Upper lobe of left lung (tissue), 4 donors: ENCODE data around the gene VPS8.

Experiments
- POLR2A ChIP-seq, 4 donors: fragments of 450-650 bp; IDR thresholded peaks; one replicate each; pipeline ENCODE4 v1.5.1; 2016 to 2017; ENCODE audit warnings: antibody characterized with exemption in 4 of 4, mild to moderate bottlenecking in 2 of 4
- TF ChIP-seq, protein P1 (sequence below), 6 experiments: fragments of 450-650 bp in 4 of 6; fragments of 200-600 bp in 2 of 6; sonication (generic) in 2 of 6; IDR thresholded peaks; one replicate each; pipeline ENCODE4 v1.5.1; 2016 to 2019; ENCODE audit warnings: antibody characterized with exemption in 6 of 6

- TF ChIP-seq, protein P1, sequence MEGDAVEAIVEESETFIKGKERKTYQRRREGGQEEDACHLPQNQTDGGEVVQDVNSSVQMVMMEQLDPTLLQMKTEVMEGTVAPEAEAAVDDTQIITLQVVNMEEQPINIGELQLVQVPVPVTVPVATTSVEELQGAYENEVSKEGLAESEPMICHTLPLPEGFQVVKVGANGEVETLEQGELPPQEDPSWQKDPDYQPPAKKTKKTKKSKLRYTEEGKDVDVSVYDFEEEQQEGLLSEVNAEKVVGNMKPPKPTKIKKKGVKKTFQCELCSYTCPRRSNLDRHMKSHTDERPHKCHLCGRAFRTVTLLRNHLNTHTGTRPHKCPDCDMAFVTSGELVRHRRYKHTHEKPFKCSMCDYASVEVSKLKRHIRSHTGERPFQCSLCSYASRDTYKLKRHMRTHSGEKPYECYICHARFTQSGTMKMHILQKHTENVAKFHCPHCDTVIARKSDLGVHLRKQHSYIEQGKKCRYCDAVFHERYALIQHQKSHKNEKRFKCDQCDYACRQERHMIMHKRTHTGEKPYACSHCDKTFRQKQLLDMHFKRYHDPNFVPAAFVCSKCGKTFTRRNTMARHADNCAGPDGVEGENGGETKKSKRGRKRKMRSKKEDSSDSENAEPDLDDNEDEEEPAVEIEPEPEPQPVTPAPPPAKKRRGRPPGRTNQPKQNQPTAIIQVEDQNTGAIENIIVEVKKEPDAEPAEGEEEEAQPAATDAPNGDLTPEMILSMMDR (IDR thresholded peaks at IDR 0.05), result no peak
- no peak for TF ChIP-seq POLR2A (IDR thresholded peaks at IDR 0.05)
Observed at GRCh38 chr3:184836090-184836822, 24.3 kb downstream of the VPS8 start.
